Large intestine (tissue), 3 donors: Measurements from ENCODE around the gene JMJD7. TPM values are rescaled to one million over a fixed set of nuclear protein-coding genes. Genes with fewer than 3 reads are reported as not detected.
"Not testable (repeated sequence)": the region's sequence is repeated elsewhere in the genome, so short reads cannot be mapped to it uniquely, and the experiment has no call there.

ENCODE experiments used
- DNase-seq, 2 donors: peaks; one replicate each; pipeline versions ENCODE4 v3.0.0 to v3.0.0-alpha.2; 2013
- H3K27ac ChIP-seq: one replicate; pipeline ENCODE4 v1.5.1; 2013; ENCODE audit warnings: low read length
- H3K27me3 ChIP-seq: 2 replicates; pipeline ENCODE4 v1.6.1; 2013; ENCODE audit warnings: low read length; ENCODE audit not compliant: control insufficient read depth, insufficient read depth
- H3K36me3 ChIP-seq: 2 replicates; pipeline ENCODE4 v1.6.1; 2013; ENCODE audit warnings: low read length; ENCODE audit not compliant: control insufficient read depth, insufficient read depth
- H3K4me1 ChIP-seq: one replicate; pipeline ENCODE4 v1.6.1; 2013; ENCODE audit warnings: low read length; ENCODE audit not compliant: control insufficient read depth, insufficient read depth
- H3K4me3 ChIP-seq: one replicate; pipeline ENCODE4 v1.5.1; 2013; ENCODE audit warnings: low read length
- H3K9me3 ChIP-seq: one replicate; pipeline ENCODE4 v1.6.1; 2013; ENCODE audit warnings: mild to moderate bottlenecking, low read depth, low read length, moderate library complexity; ENCODE audit not compliant: control insufficient read depth
- WGBS: methylation state at CpG from one replicate; pipeline ENCODE4 v1.1.5; 2013; ENCODE audit warnings: low lambda C conversion rate; ENCODE audit not compliant: insufficient coverage; 5-methylcytosine and 5-hydroxymethylcytosine counted together
- polyA plus RNA-seq: library from polyadenylated mRNA; unstranded; fragments of 120-200 nt; gene quantifications from one replicate; pipeline ENCODE4 v1.2.1, GENCODE V29; 2013

The JMJD7 gene
- polyA plus RNA-seq, 1 donor, result 10.2 TPM

DNA sequence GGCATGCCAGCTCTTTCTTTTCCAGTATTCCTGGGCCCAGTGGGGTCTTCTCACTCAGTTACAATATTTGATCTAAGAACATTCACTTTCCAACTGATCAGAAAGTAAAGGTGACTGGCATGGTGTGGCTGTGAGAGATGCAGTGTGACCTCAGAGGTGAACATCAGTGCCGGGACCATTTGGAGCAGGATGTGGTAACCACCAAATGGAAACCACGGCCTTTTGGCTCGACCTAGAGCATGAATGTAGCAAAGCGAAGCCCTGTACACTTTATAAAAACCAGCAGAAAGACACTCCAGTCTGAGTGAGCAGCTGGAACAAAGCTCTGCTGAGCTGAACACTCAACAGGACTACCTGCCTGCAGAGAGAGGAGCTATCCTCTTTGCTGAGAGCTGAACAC is 3.4 kb downstream of the JMJD7 start:
- not testable (repeated sequence) for H3K27ac ChIP-seq, DNase-seq, H3K9me3 ChIP-seq, H3K27me3 ChIP-seq, H3K4me3 ChIP-seq
- no CpG with 5 or more reads among the region's 4 CpGs for WGBS
- Histone ChIP-seq H3K36me3 (peaks cover 26% of the 10 kb centered on the region), H3K4me1 (peaks cover 12% of the 10 kb centered on the region)

DNA sequence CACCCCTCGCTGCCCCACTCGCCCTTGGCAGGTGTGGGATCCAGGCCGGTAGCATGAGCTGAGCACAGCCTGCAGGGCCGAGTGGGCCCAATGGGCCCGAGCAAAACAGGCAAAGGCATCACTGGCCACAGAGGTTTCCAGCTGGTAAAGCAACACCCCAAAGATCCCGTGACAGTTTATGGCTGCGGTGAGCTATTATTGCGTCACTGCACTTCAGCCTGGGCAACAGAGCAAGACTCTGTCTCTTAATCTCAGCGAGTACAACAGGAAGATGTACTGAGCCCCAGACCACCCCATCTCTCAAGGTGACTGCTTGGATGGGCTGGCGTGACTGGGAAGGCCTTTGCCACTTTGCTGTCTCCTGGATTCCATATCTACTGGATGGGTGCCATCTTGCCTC is 4.3 kb downstream of the JMJD7 start:
- H3K27ac ChIP-seq, result no peak overlapping the region
- H3K36me3 ChIP-seq, result peaks cover 31% of the 10 kb centered on the region
- no peak overlapping the region for H3K4me3 ChIP-seq
- DNase-seq, result no peak
- peaks cover 2% of the 10 kb centered on the region for H3K9me3 ChIP-seq
- H3K27me3 ChIP-seq, result no peaks in the 10 kb centered on the region
- no CpG with 5 or more reads among the region's 10 CpGs for WGBS
- peaks cover 12% of the 10 kb centered on the region for H3K4me1 ChIP-seq

DNA sequence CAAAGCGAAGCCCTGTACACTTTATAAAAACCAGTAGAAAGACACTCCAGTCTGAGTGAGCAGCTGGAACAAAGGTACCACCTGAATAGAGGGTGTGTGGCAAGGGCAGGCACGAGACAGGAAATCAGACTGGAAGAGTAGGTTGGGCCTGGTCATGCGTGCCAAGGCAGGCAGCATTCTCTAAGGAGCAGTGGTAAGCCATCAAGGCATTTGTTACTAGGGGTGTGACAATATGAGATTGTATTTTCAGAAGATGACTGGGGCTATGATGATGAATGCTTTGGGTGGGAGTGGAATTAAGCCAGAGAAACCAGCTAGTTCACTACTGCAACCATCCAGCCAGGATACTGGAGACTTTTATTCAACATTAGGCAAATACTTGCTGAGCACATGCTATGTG is 5.0 kb downstream of the JMJD7 start:
- no peak for DNase-seq
- Histone ChIP-seq H3K4me3 (no peak overlapping the region), H3K4me1 (peaks cover 12% of the 10 kb centered on the region), H3K27me3 (no peaks in the 10 kb centered on the region), H3K9me3 (no peaks in the 10 kb centered on the region), H3K27ac (no peak overlapping the region), H3K36me3 (peaks cover 33% of the 10 kb centered on the region)
- WGBS, result no CpG with 5 or more reads among the region's 3 CpGs

- no peaks in the 10 kb centered on the region for H3K9me3 ChIP-seq
- H3K4me1 ChIP-seq, result peaks cover 7% of the 10 kb centered on the region
- DNase-seq, result no peak
- no peaks in the 10 kb centered on the region for H3K27me3 ChIP-seq
- H3K27ac ChIP-seq, result no peak overlapping the region
- peaks cover 33% of the 10 kb centered on the region for H3K36me3 ChIP-seq
- no peak overlapping the region for H3K4me3 ChIP-seq
- no CpG with 5 or more reads among the region's 3 CpGs for WGBS
Measured at GRCh38 chr15:41834096-41834495, 6.2 kb downstream of the JMJD7 start.

GRCh38 chr15:41836073-41836472 is 8.2 kb downstream of the JMJD7 start:
- DNase-seq, result no peak
- Histone ChIP-seq H3K27me3 (no peaks in the 10 kb centered on the region), H3K4me1 (no peaks in the 10 kb centered on the region), H3K9me3 (no peaks in the 10 kb centered on the region), H3K36me3 (peaks cover 41% of the 10 kb centered on the region), H3K27ac (no peak overlapping the region), H3K4me3 (no peak overlapping the region)
- no CpG with 5 or more reads among the region's 6 CpGs for WGBS

GRCh38 chr15:41836713-41837454 is 9.0 kb downstream of the JMJD7 start:
- H3K9me3 ChIP-seq, result no peaks in the 10 kb centered on the region
- H3K27ac ChIP-seq, result no peak overlapping the region
- H3K4me3 ChIP-seq, result no peak overlapping the region
- no peaks in the 10 kb centered on the region for H3K4me1 ChIP-seq
- H3K27me3 ChIP-seq, result no peaks in the 10 kb centered on the region
- DNase-seq, result no peak
- no CpG with 5 or more reads among the region's 23 CpGs for WGBS
- peaks cover 39% of the 10 kb centered on the region for H3K36me3 ChIP-seq

DNA sequence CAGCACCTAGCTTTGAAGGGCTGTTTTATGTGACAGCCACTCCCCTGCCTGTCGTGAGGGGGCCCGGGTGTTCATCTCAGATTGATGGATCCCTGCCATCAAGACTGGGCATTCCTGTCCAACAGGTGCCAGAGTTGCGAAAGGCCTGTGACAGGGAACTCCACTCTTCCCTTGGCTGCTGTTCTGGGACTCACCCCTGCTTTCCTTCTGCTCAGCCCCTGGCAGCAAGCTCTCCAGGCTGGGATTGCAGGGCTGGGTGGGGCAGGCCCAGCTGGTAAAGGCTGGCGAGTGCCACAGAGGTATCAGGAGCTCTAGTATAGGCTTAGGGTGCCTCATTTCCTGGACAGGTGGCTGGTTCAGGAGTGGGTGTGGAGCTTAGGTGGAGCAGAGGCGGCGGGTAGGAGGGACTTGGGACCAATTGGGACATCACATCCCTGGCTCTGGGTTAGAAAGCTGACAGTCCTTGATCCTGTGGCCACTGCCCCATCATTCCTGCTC is 10.6 kb downstream of the JMJD7 start, which contains the start of gene PLA2G4B:
PLA2G4B (plus strand) TSS at position 448 of the 498 bp plus-strand sequence. CDS start 67 bp downstream, outside the sequence.
- peaks cover 43% of the 10 kb centered on the region for H3K36me3 ChIP-seq

DNA sequence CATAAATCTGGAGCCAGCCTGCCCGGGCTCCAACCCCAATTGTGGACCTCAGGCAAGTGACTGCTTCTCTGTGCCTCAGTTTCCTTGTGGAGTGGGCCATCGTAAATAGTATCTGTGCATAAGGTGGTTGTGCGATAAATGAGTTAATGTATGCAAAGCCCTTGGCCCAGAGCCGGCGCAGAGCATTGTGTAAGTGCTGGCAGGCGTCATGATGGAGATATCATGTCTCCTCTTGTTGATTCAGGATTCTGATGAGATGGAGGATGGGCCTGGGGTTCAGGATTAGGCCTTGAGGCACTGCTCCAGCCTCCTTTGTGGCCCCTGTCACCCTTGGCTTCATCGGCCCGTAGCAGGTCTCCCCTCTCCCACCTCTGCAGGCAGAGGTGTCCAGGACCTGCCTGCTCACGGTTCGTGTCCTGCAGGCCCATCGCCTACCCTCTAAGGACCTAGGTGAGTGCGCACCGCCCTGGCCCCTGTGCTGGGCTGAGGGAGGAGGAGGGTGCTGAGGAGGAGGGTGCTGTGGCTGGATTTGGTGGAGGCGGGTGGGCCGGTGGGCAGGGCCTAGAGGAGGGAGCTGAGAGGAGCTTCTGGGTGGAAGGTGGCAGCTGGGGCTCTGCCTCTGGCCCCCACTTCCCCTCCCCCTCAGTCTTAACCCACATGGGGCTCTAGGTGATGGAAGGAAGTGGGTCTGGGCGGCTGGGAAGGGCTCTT is 12.0 kb downstream of the JMJD7 start:
- no peaks in the 10 kb centered on the region for H3K9me3 ChIP-seq
- WGBS, result no CpG with 5 or more reads among the region's 16 CpGs
- H3K4me3 ChIP-seq, result no peak overlapping the region
- no peak overlapping the region for H3K27ac ChIP-seq
- no peak for DNase-seq
- H3K4me1 ChIP-seq, result no peaks in the 10 kb centered on the region
- no peaks in the 10 kb centered on the region for H3K27me3 ChIP-seq
- H3K36me3 ChIP-seq, result peaks cover 58% of the 10 kb centered on the region

More for the DNA sequence above, 10.6 kb downstream of the JMJD7 start, which contains the start of gene PLA2G4B:
- no CpG with 5 or more reads among the region's 6 CpGs for WGBS
- Histone ChIP-seq H3K9me3 (no peaks in the 10 kb centered on the region), H3K4me3 (no peak within 1 kb of the TSS), H3K4me1 (no peaks in the 10 kb centered on the region), H3K27ac (no peak within 1 kb of the TSS), H3K27me3 (no peaks in the 10 kb centered on the region)
- DNase-seq, result peak; percentile 23 to 56

DNA sequence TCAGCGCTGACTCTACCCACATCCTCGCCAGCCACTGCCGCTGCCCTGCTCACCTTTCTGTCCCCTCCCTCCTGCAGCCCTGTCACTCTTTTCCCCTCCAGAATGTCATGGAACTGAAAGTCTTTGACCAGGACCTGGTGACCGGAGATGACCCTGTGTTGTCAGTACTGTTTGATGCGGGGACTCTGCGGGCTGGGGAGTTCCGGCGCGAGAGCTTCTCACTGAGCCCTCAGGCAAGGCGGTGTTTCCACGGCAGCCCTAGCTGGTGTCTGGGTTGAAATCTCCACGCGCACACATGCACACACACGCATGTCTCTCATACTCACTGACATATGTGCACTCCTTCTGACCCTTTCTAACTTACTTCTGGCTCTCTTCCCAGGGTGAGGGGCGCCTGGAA is 12.8 kb downstream of the JMJD7 start:
- Histone ChIP-seq H3K36me3 (peaks cover 62% of the 10 kb centered on the region), H3K9me3 (no peaks in the 10 kb centered on the region), H3K4me1 (no peaks in the 10 kb centered on the region), H3K27me3 (no peaks in the 10 kb centered on the region), H3K27ac (no peak overlapping the region), H3K4me3 (no peak overlapping the region)
- WGBS, result no CpG with 5 or more reads among the region's 15 CpGs
- DNase-seq, result no peak

DNA sequence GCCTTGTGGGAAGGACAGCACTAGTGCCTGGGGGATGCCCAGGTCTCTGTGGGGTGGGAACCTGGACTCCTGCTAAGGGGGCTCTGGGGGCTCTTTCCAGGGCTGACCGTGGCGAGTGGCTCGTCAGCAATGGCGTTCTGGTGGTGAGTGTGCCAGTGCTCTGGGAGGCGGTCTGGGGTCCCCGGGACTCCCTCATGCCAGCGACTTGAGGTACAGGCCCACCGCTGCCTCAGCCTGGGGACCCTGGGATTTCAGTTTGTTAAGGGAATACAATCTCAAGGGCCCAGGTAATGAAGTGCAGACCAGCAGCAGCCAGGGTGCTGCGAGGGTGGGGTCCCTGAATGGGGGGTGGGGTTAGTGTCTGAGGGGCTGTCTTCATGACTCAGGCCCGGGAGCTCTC is 13.2 kb downstream of the JMJD7 start:
- Histone ChIP-seq H3K4me3 (no peak overlapping the region), H3K36me3 (peaks cover 63% of the 10 kb centered on the region), H3K4me1 (no peaks in the 10 kb centered on the region), H3K9me3 (no peaks in the 10 kb centered on the region), H3K27ac (no peak overlapping the region), H3K27me3 (no peaks in the 10 kb centered on the region)
- DNase-seq, result no peak
- WGBS, result no CpG with 5 or more reads among the region's 10 CpGs
